Measurements from ENCODE around the gene DTYMK. TPM values are rescaled to one million over a fixed set of nuclear protein-coding genes. Genes with fewer than 3 reads are reported as not detected.

The DTYMK gene
- total and polyA plus RNA-seq, 2 donors (not counting 1 experiment from before 2014, with no cell fraction given) = 19.5 to 26.3 TPM

GRCh38 chr2:241660593-241661213 is 25.9 kb downstream of the DTYMK start:
- DNase-seq = no peak
- WGBS (ENCODE audit: insufficient coverage) = 98% methylated on average over 8 of the region's 14 CpGs
- H3K79me2 ChIP-seq (ENCODE audit: control insufficient read depth, insufficient read depth, low read length) = no peaks in the 10 kb centered on the region
- no peak overlapping the region for H3K27ac ChIP-seq (ENCODE audit: low read length in 2 of 2)
- Mint-ChIP-seq H3K9me3 (ENCODE audit: insufficient read depth) (no peaks in the 10 kb centered on the region), H3K4me3 (no peak overlapping the region), H3K4me1 (no peaks in the 10 kb centered on the region), H3K27me3 (no peaks in the 10 kb centered on the region), H3K27ac (no peak overlapping the region)
- no peak overlapping the region for H3K9ac ChIP-seq (ENCODE audit: low read length)
- no peak overlapping the region for H2AFZ ChIP-seq (ENCODE audit: insufficient read depth, low read depth, low read length, poor library complexity, severe bottlenecking)
- H3K36me3 ChIP-seq (replicated peaks in 1 of 2; ENCODE audit: control extremely low read depth in 1 of 2, control insufficient read depth in 1 of 2, extremely low read depth in 1 of 2, insufficient read depth in 2 of 2, low read length in 1 of 2) = peaks cover 0 to 41% of the 10 kb centered on the region in 2 experiments
- H3K27me3 ChIP-seq (replicated peaks in 1 of 4; ENCODE audit: control extremely low read depth in 1 of 4, control insufficient read depth in 3 of 4, insufficient read depth in 4 of 4, low read length in 3 of 4) = no peaks in the 10 kb centered on the region
- H3K9me3 ChIP-seq (ENCODE audit: control extremely low read depth in 1 of 3, control insufficient read depth in 2 of 3, insufficient read depth in 1 of 3, low read length in 2 of 3) = no peaks in the 10 kb centered on the region
- ChIA-PET CTCF (interaction anchor here (0.6 to 2.3 kb wide), 2 partner anchors 18 to 809 kb away, joined by 3 to 9 read pairs; no protein-coding TSS in a partner anchor), POLR2A (no interaction called here)
- H4K20me1 ChIP-seq (ENCODE audit: control insufficient read depth, insufficient read depth, low read length, poor library complexity, severe bottlenecking) = no peaks in the 10 kb centered on the region
- no peaks in the 10 kb centered on the region for H3K4me1 ChIP-seq (ENCODE audit: control insufficient read depth in 2 of 2, insufficient read depth in 2 of 2, low read length in 2 of 2)
- intact Hi-C loops (cut with micrococcal nuclease) = no loop called here
- TF ChIP-seq, protein P1, sequence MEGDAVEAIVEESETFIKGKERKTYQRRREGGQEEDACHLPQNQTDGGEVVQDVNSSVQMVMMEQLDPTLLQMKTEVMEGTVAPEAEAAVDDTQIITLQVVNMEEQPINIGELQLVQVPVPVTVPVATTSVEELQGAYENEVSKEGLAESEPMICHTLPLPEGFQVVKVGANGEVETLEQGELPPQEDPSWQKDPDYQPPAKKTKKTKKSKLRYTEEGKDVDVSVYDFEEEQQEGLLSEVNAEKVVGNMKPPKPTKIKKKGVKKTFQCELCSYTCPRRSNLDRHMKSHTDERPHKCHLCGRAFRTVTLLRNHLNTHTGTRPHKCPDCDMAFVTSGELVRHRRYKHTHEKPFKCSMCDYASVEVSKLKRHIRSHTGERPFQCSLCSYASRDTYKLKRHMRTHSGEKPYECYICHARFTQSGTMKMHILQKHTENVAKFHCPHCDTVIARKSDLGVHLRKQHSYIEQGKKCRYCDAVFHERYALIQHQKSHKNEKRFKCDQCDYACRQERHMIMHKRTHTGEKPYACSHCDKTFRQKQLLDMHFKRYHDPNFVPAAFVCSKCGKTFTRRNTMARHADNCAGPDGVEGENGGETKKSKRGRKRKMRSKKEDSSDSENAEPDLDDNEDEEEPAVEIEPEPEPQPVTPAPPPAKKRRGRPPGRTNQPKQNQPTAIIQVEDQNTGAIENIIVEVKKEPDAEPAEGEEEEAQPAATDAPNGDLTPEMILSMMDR (IDR thresholded peaks at IDR 0.05) = no peak
- TF ChIP-seq EZH2 (IDR thresholded peaks at IDR 0.05; ENCODE audit: borderline replicate concordance, insufficient read depth, low read depth, low read length, poor library complexity, severe bottlenecking) = no peak
- ATAC-seq (ENCODE audit: low read depth) = no peak
- no peak overlapping the region for H3K4me2 ChIP-seq (replicated peaks; ENCODE audit: low read depth, low read length, poor library complexity, severe bottlenecking)
- H3K4me3 ChIP-seq (ENCODE audit: control extremely low read depth in 1 of 5, extremely low read depth in 1 of 5, insufficient read depth in 1 of 5, low read depth in 2 of 5, low read length in 4 of 5) = no peak overlapping the region

DNA sequence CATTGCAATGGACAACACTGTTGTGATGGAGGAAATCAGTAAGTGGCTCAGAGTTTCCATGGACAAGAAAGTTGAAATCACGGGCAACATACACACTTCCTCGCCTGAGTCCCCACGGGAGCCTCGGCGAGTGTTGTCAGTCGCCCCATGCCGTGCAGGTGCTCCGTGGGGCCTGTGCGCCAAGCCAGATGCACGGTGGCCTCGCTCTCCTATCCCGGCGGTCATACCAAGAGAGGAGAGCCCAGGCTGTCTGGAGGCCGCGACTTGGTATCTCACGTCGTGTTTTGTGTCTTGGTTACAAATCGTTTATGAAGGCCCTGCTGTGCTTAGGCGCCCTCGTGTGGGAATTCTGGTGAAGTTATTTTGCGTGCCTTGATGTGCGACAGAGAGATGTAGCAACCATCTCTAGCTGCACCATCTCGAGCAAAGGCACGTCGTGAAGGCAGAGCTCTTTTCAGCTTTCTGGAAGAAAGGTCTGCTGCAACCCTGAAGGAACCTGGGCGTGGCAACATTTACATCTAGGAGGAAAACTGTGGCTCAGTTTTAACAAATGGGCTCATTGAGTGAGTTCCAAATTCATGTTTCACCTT is 27.4 kb downstream of the DTYMK start:
- no peaks in the 10 kb centered on the region for H4K20me1 ChIP-seq (ENCODE audit: control insufficient read depth, insufficient read depth, low read length, poor library complexity, severe bottlenecking)
- no peak overlapping the region for H3K27ac Mint-ChIP-seq
- ChIA-PET CTCF (interaction anchor here (0.9 to 2.3 kb wide), 8 partner anchors 20 to 808 kb away, joined by 3 to 9 read pairs (median 5); partner anchors contain the start of genes ATG4B and D2HGDH), POLR2A (interaction anchor here (0.5 kb wide), 1 partner anchor 12 kb away, joined by 4 read pairs; no protein-coding TSS in a partner anchor)
- no peaks in the 10 kb centered on the region for H3K4me1 Mint-ChIP-seq
- H3K27ac ChIP-seq (ENCODE audit: low read length in 2 of 2) = no peak overlapping the region
- no peaks in the 10 kb centered on the region for H3K9me3 ChIP-seq (ENCODE audit: control extremely low read depth in 1 of 3, control insufficient read depth in 2 of 3, insufficient read depth in 1 of 3, low read length in 2 of 3)
- DNase-seq (peak; percentile 52), ATAC-seq (ENCODE audit: low read depth) (no peak)
- H3K4me3 ChIP-seq (ENCODE audit: control extremely low read depth in 1 of 5, extremely low read depth in 1 of 5, insufficient read depth in 1 of 5, low read depth in 2 of 5, low read length in 4 of 5) = no peak overlapping the region
- H3K27me3 Mint-ChIP-seq = no peaks in the 10 kb centered on the region
- H3K4me3 Mint-ChIP-seq = no peak overlapping the region
- WGBS (ENCODE audit: insufficient coverage) = 82% methylated on average over 26 of the region's 26 CpGs
- no peaks in the 10 kb centered on the region for H3K79me2 ChIP-seq (ENCODE audit: control insufficient read depth, insufficient read depth, low read length)
- no peak overlapping the region for H2AFZ ChIP-seq (ENCODE audit: insufficient read depth, low read depth, low read length, poor library complexity, severe bottlenecking)
- no peak overlapping the region for H3K9ac ChIP-seq (ENCODE audit: low read length)
- H3K4me1 ChIP-seq (ENCODE audit: control insufficient read depth in 2 of 2, insufficient read depth in 2 of 2, low read length in 2 of 2) = no peaks in the 10 kb centered on the region
- no peaks in the 10 kb centered on the region for H3K27me3 ChIP-seq (replicated peaks in 1 of 4; ENCODE audit: control extremely low read depth in 1 of 4, control insufficient read depth in 3 of 4, insufficient read depth in 4 of 4, low read length in 3 of 4)
- H3K9me3 Mint-ChIP-seq (ENCODE audit: insufficient read depth) = no peaks in the 10 kb centered on the region
- peaks cover 0 to 54% of the 10 kb centered on the region in 2 experiments for H3K36me3 ChIP-seq (replicated peaks in 1 of 2; ENCODE audit: control extremely low read depth in 1 of 2, control insufficient read depth in 1 of 2, extremely low read depth in 1 of 2, insufficient read depth in 2 of 2, low read length in 1 of 2)
- intact Hi-C loops (cut with micrococcal nuclease) = no loop called here
- no peak for TF ChIP-seq EZH2 (IDR thresholded peaks at IDR 0.05; ENCODE audit: borderline replicate concordance, insufficient read depth, low read depth, low read length, poor library complexity, severe bottlenecking)
- TF ChIP-seq, protein P1 (IDR thresholded peaks at IDR 0.05) = peak; percentile 38
- no peak overlapping the region for H3K4me2 ChIP-seq (replicated peaks; ENCODE audit: low read depth, low read length, poor library complexity, severe bottlenecking)
